ENCODE measurements around the gene WNT9A.

WNT9A gene

GRCh38 chr1:227924168-227924832 lies 23.4 kb downstream of the WNT9A start:
- DNase-seq (ENCODE audit: low spot score) = no peak

DNA sequence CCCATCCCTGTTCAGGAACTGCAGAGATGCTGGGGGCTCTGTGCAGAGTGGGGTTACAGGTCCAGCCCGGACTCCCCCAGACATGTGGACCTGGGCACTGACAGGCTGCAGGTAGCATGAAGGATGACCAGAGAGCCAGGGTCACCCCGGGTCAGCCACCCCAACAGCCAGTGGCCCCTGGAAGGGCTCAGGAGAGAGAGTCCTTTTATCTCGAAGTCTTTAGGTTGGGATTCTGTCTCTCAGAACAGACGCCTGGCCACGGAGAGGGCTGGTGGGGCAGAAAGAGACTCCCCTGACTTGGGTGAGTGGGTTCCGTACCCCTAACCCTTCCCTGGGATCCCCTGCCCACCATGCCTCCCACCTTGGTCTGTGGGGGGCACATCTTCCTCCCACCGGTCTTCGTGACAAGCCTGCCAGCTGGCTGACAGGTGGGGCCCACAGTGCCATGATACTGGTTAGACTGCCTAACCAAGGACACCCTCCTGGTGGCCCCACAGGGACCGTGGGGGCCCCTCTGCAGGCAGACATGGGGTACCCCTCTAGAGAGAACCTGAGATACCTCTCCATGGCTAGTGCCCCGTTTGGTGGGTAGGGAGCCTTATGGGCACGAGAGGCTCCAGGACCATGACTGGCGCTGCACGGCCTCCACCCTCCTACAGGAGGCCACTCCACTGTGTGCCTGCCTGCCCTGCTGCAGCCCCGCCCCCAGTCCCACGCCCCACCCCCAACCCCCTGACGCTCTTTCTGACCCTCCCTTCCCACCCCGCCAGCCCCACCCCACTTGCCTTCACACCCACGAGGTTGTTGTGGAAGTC lies 24.2 kb downstream of the WNT9A start:
- DNase-seq (ENCODE audit: low spot score) = no peak

GRCh38 chr1:227922501-227923352 lies 25.0 kb downstream of the WNT9A start:
- DNase-seq (ENCODE audit: low spot score) = no peak

DNA sequence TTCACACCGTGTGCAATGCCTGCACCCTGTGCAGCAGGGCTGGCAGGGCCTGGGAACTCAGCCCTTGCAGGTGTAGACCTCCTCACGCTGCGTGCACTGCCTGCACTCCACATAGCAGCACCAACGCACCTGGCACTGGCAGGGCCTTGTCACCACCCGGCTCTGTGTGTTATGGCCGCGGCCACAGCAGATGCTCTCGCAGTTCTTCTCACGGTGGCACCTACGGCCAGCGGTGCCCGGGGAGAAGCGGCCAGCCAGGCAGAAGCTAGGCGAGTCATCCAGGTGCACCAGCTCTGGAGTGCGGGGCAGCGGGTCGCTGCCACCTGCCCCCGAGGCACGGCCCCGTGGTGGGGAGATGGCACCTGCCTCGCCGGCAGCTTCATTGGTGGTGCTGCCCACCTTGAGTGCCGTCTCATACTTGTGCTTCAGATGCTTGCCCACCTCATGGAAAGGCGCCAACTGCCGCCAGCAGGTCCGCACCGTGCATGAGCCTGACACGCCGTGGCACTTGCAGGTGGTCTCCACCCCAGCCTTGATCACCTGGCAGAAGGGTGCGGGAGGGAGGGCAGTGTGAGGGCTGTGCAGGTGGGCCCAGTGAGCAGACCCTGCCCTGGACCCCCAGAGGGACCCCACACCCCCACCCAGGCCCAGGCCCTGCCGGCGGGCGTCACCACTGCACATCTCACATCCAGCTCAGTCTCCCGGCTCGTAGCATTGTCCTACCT lies 26.1 kb downstream of the WNT9A start:
- no peak for DNase-seq (ENCODE audit: low spot score)

GRCh38 chr1:227920896-227921295 lies 26.8 kb downstream of the WNT9A start:
- DNase-seq (ENCODE audit: low spot score) = no peak

DNA sequence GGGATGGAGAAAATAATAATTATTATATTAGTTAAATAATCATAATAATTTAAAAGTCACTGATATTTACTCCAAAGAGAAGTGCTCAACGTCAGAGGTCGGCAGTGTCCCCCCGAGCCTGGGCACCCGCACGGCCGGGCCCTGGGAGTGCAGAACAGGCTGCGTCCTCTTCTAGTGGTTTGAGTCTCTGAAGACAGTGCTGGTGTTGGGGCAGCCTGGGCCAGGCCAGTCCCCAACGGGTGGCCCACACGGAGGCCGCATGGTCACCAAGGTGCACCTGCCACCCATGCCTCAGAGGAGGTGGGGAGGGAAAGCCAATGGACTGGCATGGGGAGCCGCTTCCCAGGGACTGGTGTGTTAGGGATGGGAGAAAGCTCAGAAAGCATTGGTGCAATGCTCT lies 27.3 kb downstream of the WNT9A start:
- DNase-seq (ENCODE audit: low spot score) = no peak

GRCh38 chr1:227919906-227920305 lies 27.8 kb downstream of the WNT9A start:
- no peak for DNase-seq (ENCODE audit: low spot score)

DNA sequence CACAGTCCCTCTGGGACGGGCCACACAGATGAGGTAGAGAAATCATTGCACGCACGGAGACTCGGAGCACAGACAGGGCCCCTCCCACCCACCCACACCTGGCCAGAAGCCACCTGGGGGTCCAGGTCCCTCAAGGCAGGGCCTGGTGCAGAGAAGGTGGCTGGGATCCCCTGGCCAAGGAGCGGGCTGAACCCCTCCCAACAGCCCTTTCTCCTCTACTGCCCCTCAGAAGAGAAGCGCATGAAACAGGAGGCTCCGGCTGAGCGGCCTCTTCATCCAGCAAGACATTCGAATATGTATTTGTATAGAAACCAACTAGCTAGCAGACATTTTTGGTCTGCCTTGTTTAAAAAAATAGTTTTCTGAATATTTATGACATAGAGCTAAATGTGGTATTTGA lies 29.0 kb downstream of the WNT9A start:
- DNase-seq (ENCODE audit: low spot score) = no peak

DNA sequence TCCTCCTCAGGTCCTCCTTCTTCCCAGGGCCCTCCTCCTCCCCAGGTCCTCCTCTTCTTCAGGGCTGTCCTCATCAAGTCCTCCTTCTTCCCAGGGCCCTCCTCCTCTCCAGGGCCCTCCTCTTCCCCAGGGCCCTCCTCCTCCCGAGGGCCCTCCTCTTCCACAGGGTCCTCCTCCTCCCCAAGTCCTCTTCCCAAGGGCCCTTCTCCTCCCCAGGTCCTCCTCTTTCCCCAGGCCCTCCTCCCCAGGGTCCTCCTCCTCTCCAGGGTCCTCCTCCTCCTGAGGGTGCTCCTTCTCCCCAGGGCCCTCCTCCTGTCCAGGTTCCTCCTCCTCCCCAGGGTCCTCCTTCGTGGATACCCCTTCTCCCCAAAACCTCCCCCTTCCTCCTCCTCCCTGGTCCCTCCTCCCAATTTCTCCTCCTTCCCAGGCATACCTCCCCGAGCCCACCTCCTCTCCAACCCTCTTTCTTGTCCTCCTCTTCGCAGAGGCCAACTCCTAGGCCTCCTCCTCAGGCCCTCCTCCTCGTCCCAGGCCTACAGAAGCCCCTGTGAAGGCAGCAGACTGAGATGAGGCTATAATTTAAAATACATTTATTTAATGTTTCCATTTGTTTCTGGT lies 29.5 kb downstream of the WNT9A start:
- DNase-seq (ENCODE audit: low spot score) = no peak

GRCh38 chr1:227917081-227917950 lies 30.4 kb downstream of the WNT9A start:
- no peak for DNase-seq (ENCODE audit: low spot score)

GRCh38 chr1:227916655-227917054 lies 31.1 kb downstream of the WNT9A start:
- no peak for DNase-seq (ENCODE audit: low spot score)

DNA sequence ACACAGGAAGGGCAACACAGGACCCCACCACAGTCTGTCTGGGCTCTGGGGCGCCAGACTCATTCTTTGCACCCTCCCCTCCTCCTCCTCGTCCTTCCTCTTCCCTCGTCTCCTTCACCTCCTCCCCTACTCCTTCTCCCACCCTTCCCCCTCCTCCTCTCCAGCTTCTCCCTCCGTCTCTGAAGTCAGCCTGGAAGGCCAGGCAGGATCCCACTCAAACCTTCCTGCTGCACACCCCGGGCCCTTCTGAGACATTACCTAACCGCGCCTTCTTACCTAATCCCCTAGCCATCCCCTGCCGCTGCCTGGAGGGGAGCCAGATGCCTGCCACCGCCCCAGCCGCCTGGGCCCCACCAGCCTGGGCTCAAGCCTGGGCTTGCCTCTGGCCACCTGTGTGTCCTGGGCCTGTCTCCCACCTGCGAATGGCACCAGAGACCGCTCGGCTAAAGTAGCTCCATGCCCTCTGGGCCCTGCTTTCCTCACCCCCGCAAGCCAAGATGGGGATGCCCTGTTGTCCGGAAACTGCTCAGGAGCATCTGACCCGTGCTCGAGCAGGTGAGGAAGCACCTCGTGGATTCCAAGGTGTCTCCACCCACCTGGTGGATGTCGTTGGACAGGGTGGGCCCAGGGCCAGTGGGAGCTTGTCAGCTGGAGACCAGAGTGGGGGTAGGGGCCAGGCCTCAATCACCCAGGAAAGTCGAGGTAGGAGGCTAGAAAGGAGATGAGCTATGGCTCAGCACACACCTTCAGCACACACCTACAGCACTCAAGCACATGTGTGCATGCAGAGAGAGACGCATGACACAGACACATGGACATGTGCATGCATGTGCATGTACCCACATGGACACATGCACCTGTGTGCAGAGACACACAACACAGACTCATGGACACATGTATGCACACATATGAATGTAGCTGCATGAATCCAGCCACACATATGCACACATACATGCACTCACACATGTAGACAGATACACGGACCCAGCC lies 31.9 kb downstream of the WNT9A start:
- DNase-seq (ENCODE audit: low spot score) = no peak

GRCh38 chr1:227914801-227915563 lies 32.8 kb downstream of the WNT9A start:
- no peak for DNase-seq (ENCODE audit: low spot score)

DNA sequence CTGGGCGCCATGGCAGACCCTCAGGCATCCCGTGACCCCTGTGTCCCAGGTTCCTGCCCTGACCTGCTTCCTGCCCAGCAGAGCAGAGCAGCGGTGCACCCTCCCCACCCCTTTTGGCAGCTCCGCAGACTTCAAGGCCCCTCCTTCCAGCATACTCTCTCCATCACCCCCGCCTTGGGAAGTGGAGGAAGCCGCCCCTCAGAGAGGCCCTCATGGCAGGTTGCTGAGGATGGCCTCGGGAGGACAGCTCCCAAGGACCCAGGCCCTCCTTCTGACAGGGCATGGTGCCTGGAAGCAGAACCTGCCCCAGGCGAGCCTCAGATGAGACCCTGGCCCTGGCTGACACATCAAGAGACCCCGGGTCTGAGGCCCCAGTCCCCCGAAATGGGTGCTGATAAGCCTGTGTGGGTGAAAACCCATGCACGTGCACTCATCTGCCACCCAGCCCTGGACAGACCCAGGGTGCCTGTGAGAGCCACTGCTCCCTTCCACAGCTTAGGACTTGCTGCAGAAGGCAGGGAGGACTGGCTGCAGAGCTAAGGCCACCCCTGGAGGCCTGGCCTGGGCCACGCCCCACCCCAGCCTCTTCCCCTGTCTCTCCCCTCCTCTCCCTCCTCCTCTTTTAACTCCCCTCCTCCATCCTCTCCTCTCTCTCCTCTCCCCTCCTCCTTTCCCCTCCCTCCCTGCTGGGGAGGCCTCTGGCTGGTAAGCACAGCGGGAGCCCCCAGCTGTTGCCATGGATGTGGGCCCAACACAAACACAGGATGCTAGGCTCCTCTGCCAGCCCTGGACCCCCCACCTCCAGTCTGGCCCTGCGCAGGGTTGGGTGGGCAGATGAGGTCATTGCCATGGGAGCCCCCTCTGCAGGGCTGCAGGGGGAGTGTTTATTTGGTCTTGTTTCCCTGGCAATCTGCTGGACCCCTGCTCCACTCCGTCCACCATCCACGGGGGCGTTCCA lies 33.7 kb downstream of the WNT9A start:
- DNase-seq (ENCODE audit: low spot score) = no peak

- DNase-seq (ENCODE audit: low spot score) = no peak
Measured at GRCh38 chr1:227913396-227913763, 34.4 kb downstream of the WNT9A start.

GRCh38 chr1:227912866-227913265 lies 34.9 kb downstream of the WNT9A start:
- DNase-seq (ENCODE audit: low spot score) = no peak

- DNase-seq (ENCODE audit: low spot score) = no peak
Measured at GRCh38 chr1:227911376-227911775, 36.4 kb downstream of the WNT9A start.

Measured in AG20443 (cell line).